Muscle of arm (tissue), 12 donors: ENCODE data around the gene MCM8. TPM values are rescaled to one million over a fixed set of nuclear protein-coding genes. Genes with fewer than 3 reads are reported as not detected.

Experiments used
- DNase-seq: peaks from one replicate; pipeline ENCODE4 v3.0.0-alpha.2; 2013
- polyA plus RNA-seq, 12 donors: library from polyadenylated mRNA; unstranded; fragments of 120-200 nt; gene quantifications; one replicate each; pipeline ENCODE4 v1.2.1, GENCODE V29; 2013; ENCODE audit not compliant: insufficient read length in 12 of 12

Gene MCM8
- polyA plus RNA-seq, 12 donors, result 6.2 to 14.0 (median 10.0) TPM; not detected in 1

GRCh38 chr20:5945963-5946362 is 4.5 kb upstream of the MCM8 start:
- no peak for DNase-seq

GRCh38 chr20:5947276-5947675 is 3.2 kb upstream of the MCM8 start:
- no peak for DNase-seq

- no peak for DNase-seq
Measured at GRCh38 chr20:5949943-5950270, 545 bp upstream of the MCM8 start.

- DNase-seq, result no peak
Measured at GRCh38 chr20:5967469-5967868, 17.0 kb downstream of the MCM8 start.

- DNase-seq, result no peak
Measured at GRCh38 chr20:5968462-5968861, 18.0 kb downstream of the MCM8 start.

GRCh38 chr20:5969348-5969935 is 19.0 kb downstream of the MCM8 start:
- no peak for DNase-seq

GRCh38 chr20:5969940-5970339 is 19.5 kb downstream of the MCM8 start:
- no peak for DNase-seq

GRCh38 chr20:5970381-5970780 is 19.9 kb downstream of the MCM8 start:
- DNase-seq, result no peak

- DNase-seq, result no peak
Measured at GRCh38 chr20:5971203-5971602, 20.8 kb downstream of the MCM8 start.

- no peak for DNase-seq
Measured at GRCh38 chr20:5973172-5973571, 22.7 kb downstream of the MCM8 start.

GRCh38 chr20:5973971-5974370 is 23.5 kb downstream of the MCM8 start:
- no peak for DNase-seq

- DNase-seq, result no peak
Measured at GRCh38 chr20:5974531-5974930, 24.1 kb downstream of the MCM8 start.

- DNase-seq, result no peak
Measured at GRCh38 chr20:5975778-5976177, 25.3 kb downstream of the MCM8 start.

GRCh38 chr20:5977223-5977622 is 26.8 kb downstream of the MCM8 start:
- DNase-seq, result no peak

GRCh38 chr20:5977975-5978374 is 27.5 kb downstream of the MCM8 start:
- no peak for DNase-seq

GRCh38 chr20:5979801-5980200 is 29.3 kb downstream of the MCM8 start:
- no peak for DNase-seq

GRCh38 chr20:5980720-5981538 is 30.5 kb downstream of the MCM8 start:
- DNase-seq, result no peak

GRCh38 chr20:5987383-5987782 is 36.9 kb downstream of the MCM8 start:
- DNase-seq, result no peak

- DNase-seq, result no peak
Measured at GRCh38 chr20:5989539-5989938, 39.1 kb downstream of the MCM8 start.

- DNase-seq, result no peak
Measured at GRCh38 chr20:5990946-5991345, 40.5 kb downstream of the MCM8 start.

- no peak for DNase-seq
Measured at GRCh38 chr20:5991623-5992441, 41.4 kb downstream of the MCM8 start.

- DNase-seq, result no peak
Measured at GRCh38 chr20:5996765-5997164, 46.3 kb downstream of the MCM8 start.

GRCh38 chr20:5999783-6000182 is 49.3 kb downstream of the MCM8 start:
- no peak for DNase-seq
